ENCODE results near the gene SMYD4. TPM values are rescaled to one million over a fixed set of nuclear protein-coding genes. Genes with fewer than 3 reads are reported as not detected.

The SMYD4 gene
- total RNA-seq, 1 experiment from 2014 or later: 32.1 TPM

GRCh38 chr17:1764284-1764683 lies 65.4 kb downstream of the SMYD4 start:
- Mint-ChIP-seq H3K4me1 (ENCODE audit: low read depth, unreplicated experiment) (peaks cover 9% of the 10 kb centered on the region), H3K4me3 (ENCODE audit: unreplicated experiment) (no peak overlapping the region), H3K9me3 (ENCODE audit: unreplicated experiment) (no peaks in the 10 kb centered on the region), H3K27me3 (ENCODE audit: insufficient read depth, unreplicated experiment) (no peaks in the 10 kb centered on the region), H3K36me3 (ENCODE audit: insufficient read depth, unreplicated experiment) (peaks cover 8% of the 10 kb centered on the region), H3K27ac (ENCODE audit: unreplicated experiment) (no peak overlapping the region)
- BruUV-seq (replicated peaks): no TSS peak
- Histone ChIP-seq H3K9me3 (no peaks in the 10 kb centered on the region), H3K36me3 (ENCODE audit: control insufficient read depth, insufficient read depth, low read length) (no peaks in the 10 kb centered on the region), H3K4me1 (peaks cover 26% of the 10 kb centered on the region), H3K27me3 (replicated peaks; ENCODE audit: control insufficient read depth, insufficient read depth, low read length) (no peaks in the 10 kb centered on the region), H3K4me3 (ENCODE audit: low read depth, low read length) (no peak overlapping the region)
- intact Hi-C loops (cut with micrococcal nuclease; ENCODE audit: unreplicated experiment): no loop called here
- CTCF ChIA-PET: no interaction called here
- TF ChIP-seq, protein P1, sequence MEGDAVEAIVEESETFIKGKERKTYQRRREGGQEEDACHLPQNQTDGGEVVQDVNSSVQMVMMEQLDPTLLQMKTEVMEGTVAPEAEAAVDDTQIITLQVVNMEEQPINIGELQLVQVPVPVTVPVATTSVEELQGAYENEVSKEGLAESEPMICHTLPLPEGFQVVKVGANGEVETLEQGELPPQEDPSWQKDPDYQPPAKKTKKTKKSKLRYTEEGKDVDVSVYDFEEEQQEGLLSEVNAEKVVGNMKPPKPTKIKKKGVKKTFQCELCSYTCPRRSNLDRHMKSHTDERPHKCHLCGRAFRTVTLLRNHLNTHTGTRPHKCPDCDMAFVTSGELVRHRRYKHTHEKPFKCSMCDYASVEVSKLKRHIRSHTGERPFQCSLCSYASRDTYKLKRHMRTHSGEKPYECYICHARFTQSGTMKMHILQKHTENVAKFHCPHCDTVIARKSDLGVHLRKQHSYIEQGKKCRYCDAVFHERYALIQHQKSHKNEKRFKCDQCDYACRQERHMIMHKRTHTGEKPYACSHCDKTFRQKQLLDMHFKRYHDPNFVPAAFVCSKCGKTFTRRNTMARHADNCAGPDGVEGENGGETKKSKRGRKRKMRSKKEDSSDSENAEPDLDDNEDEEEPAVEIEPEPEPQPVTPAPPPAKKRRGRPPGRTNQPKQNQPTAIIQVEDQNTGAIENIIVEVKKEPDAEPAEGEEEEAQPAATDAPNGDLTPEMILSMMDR (IDR thresholded peaks at IDR 0.05; ENCODE audit: insufficient read depth in 1 of 2, low read depth in 1 of 2, low read length in 1 of 2, severe bottlenecking in 1 of 2, unreplicated experiment in 1 of 2): no peak
- no peak for DNase-seq
- POLR2A ChIA-PET: interaction anchor here (0.6 kb wide), 1 partner anchor 308 kb away, joined by 3 read pairs; the partner anchor contains the start of gene CRK

DNA sequence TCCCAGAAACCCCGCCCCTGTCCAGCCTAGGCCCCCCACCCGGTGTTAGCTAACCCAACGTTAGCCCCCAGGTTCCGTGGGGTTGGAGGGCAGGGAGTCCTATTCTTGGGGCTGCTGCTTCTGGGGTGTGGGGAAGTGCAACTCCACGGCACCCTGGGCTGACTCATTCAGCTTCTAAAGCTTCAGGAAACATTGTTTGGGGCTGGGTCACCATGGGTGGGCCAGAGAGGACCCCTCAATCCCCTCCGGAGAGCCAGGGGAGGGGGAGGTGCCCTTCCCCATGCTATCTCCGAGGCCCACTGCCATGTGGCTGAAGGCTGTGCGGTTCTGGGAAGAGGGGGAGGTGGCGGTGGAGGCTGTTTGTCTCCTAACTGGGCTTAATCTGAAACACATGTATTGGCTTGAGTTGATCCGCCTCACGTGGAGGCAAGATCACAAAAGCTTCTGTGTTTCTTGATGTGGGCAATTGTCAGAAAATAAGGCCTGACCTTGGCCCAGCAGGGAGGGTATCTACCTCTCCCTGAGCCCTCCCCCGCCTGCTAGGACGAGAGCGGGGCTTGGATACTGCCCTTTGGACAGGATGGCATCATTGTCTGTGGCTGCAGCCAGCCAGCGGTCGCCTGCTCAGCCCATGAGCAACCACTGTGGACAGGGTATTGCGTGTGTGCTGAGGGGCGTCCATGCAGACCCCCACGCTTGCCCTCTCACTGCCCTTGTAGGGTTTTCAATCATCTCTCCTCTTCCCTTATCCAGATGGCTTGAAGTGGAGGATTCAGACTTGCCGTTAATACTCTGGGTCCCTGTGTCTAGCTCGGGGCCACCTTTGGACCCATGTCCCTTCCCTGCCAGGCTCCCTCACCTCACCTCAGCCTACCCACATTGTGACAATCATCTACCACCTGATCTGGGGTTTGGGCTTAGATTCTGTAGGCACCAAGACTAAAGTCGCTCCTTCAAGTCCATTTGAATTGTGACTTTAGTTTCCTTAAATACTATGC lies 66.5 kb downstream of the SMYD4 start:
- DNase-seq: no peak

More for the DNA sequence above, 66.5 kb downstream of the SMYD4 start:
- no peaks in the 10 kb centered on the region for H3K9me3 ChIP-seq
- TSS peak; percentile 58 for BruUV-seq (replicated peaks)
- CTCF ChIA-PET: interaction anchor here (0.5 to 1.5 kb wide), 3 partner anchors 20 to 226 kb away, joined by 3 to 4 read pairs (median 4); no protein-coding TSS in a partner anchor
- H3K27me3 Mint-ChIP-seq (ENCODE audit: insufficient read depth, unreplicated experiment): no peaks in the 10 kb centered on the region
- POLR2A ChIA-PET: interaction anchor here (1.5 kb wide), 1 partner anchor 46 kb away, joined by 3 read pairs; no protein-coding TSS in a partner anchor
- peak overlapping the region; percentile 22 for H3K4me3 ChIP-seq (ENCODE audit: low read depth, low read length)
- H3K36me3 Mint-ChIP-seq (ENCODE audit: insufficient read depth, unreplicated experiment): peaks cover 7% of the 10 kb centered on the region
- TF ChIP-seq, protein P1 (IDR thresholded peaks at IDR 0.05; ENCODE audit: insufficient read depth in 1 of 2, low read depth in 1 of 2, low read length in 1 of 2, severe bottlenecking in 1 of 2, unreplicated experiment in 1 of 2): no peak
- H3K4me3 Mint-ChIP-seq (ENCODE audit: unreplicated experiment): no peak overlapping the region
- no peak overlapping the region for H3K27ac Mint-ChIP-seq (ENCODE audit: unreplicated experiment)
- H3K27me3 ChIP-seq (replicated peaks; ENCODE audit: control insufficient read depth, insufficient read depth, low read length): no peaks in the 10 kb centered on the region
- H3K9me3 Mint-ChIP-seq (ENCODE audit: unreplicated experiment): no peaks in the 10 kb centered on the region
- intact Hi-C loops (cut with micrococcal nuclease; ENCODE audit: unreplicated experiment): no loop called here
- peaks cover 9% of the 10 kb centered on the region for H3K4me1 Mint-ChIP-seq (ENCODE audit: low read depth, unreplicated experiment)
- H3K36me3 ChIP-seq (ENCODE audit: control insufficient read depth, insufficient read depth, low read length): no peaks in the 10 kb centered on the region
- H3K4me1 ChIP-seq: peaks cover 21% of the 10 kb centered on the region

Data from Caco-2 (cell line).